Natural killer cell (primary cell): ENCODE results near the gene TPST2. TPM values are rescaled to one million over a fixed set of nuclear protein-coding genes. Genes with fewer than 3 reads are reported as not detected.

Experiments used
- ATAC-seq, 3 donors: fragments of 150-1000 bp in 2 of 3; fragments of 200-7000 bp in 1 of 3; cut with Tn5 transposase; 1 replicate in 1 of 3; 2 replicates in 2 of 3; pipeline ENCODE4 v1.10.0; 2021; ENCODE audit warnings: mild to moderate bottlenecking in 2 of 3, moderate library complexity in 2 of 3
- DNase-seq, 2 donors: peaks; one replicate each; pipeline versions ENCODE4 v3.0.0 to v3.0.0-alpha.2; 2013 to 2021; ENCODE audit warnings: mixed read lengths in 1 of 2
- H3K27ac ChIP-seq: one replicate; pipeline ENCODE4 v1.5.1; 2013; ENCODE audit warnings: mild to moderate bottlenecking, low read length
- H3K27me3 ChIP-seq: one replicate; pipeline ENCODE4 v1.6.1; 2013; ENCODE audit warnings: low read length; ENCODE audit not compliant: control insufficient read depth, insufficient read depth
- H3K36me3 ChIP-seq: one replicate; pipeline ENCODE4 v1.6.1; 2013; ENCODE audit warnings: low read length; ENCODE audit not compliant: control insufficient read depth, insufficient read depth
- H3K4me1 ChIP-seq: one replicate; pipeline ENCODE4 v1.6.1; 2013; ENCODE audit warnings: low read length; ENCODE audit not compliant: control insufficient read depth, insufficient read depth
- H3K4me3 ChIP-seq: one replicate; pipeline ENCODE4 v1.5.1; 2013; ENCODE audit warnings: low read length
- H3K9me3 ChIP-seq: one replicate; pipeline ENCODE4 v1.6.1; 2013; ENCODE audit warnings: low read length; ENCODE audit not compliant: control insufficient read depth, insufficient read depth
- H3K27ac Mint-ChIP-seq, 2 donors: one replicate each; pipeline ENCODE4 v1.8.0; 2022; ENCODE audit warnings: mild to moderate bottlenecking in 2 of 2, mixed read lengths in 2 of 2, moderate library complexity in 1 of 2
- H3K27me3 Mint-ChIP-seq, 2 donors: one replicate each; pipeline ENCODE4 v1.8.0; 2022; ENCODE audit warnings: low read depth in 2 of 2, mixed read lengths in 2 of 2
- H3K36me3 Mint-ChIP-seq: one replicate; pipeline ENCODE4 v1.8.0; 2022; ENCODE audit warnings: mixed read lengths
- H3K4me1 Mint-ChIP-seq, 2 donors: one replicate each; pipeline ENCODE4 v1.8.0; 2022; ENCODE audit warnings: mixed read lengths in 2 of 2
- H3K4me3 Mint-ChIP-seq: one replicate; pipeline ENCODE4 v1.8.0; 2022; ENCODE audit warnings: mild to moderate bottlenecking, moderate library complexity, mixed read lengths
- H3K9me3 Mint-ChIP-seq, 2 donors: one replicate each; pipeline ENCODE4 v1.8.0; 2022; ENCODE audit warnings: mixed read lengths in 2 of 2
- WGBS: methylation state at CpG from one replicate; pipeline ENCODE4 v1.1.7; 2013; ENCODE audit warnings: missing lambda C conversion rate; ENCODE audit not compliant: insufficient coverage; 5-methylcytosine and 5-hydroxymethylcytosine counted together
- intact Hi-C: fragments of 100-400 bp; cut with micrococcal nuclease; formaldehyde crosslinking; loops from one replicate; pipeline ENCODE4 v1.14.2; 2022
- total RNA-seq, 4 donors: library from RNA; stranded (reverse); fragments of 120-200 nt in 1 of 4; gene quantifications; one replicate each; pipeline versions ENCODE4 v1.2.3 to v1.2.4, GENCODE V29; 2013 to 2022
- TF ChIP-seq, protein P1 (sequence below): fragments of 200-600 bp; IDR thresholded peaks from one replicate; pipeline ENCODE4 v1.8.0; 2022; ENCODE audit warnings: antibody characterized with exemption

TPST2 gene
- total RNA-seq, 3 donors from 2014 or later (not counting 1 experiment from before 2014, with no cell fraction given) = 145 to 206 (median 155) TPM

DNA sequence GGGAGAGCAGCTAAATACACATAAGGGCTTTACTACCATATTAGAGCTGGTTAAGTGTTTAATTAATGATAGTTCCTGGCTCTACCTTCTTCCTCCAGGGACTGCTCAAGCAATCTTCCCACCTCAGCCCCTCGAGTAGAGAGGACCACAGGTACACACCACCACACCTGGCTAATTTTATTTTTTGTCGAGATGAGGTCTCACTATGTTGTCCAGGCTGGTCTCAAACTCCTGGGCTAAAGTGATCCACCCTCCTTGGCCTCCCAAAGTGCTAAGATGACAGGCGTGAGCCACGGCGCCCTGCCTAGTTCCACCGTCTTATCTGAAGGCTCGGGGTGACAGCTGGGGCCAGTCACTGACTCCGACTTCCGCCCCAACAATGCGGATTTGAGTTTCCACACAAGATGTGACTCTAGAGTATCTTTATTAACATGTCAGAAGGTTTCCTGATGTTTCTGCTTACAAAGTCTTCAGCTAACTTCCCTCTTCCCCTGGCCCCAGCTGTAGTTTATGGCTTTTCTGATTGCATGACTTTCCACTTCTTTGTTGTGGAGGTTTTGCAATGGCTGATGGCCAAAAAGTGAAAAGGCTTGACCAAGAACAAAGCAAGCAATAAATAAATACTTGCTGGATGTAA, 16.8 kb downstream of the TPST2 start:
- peak overlapping the region; percentile 65 for H3K27ac ChIP-seq
- Mint-ChIP-seq H3K27me3 (no peaks in the 10 kb centered on the region), H3K4me3 (peak overlapping the region; percentile 81), H3K27ac (peak overlapping the region; percentile 88 to 94), H3K4me1 (peaks cover 86 to 87% of the 10 kb centered on the region in 2 donors), H3K9me3 (no peaks in the 10 kb centered on the region), H3K36me3 (no peaks in the 10 kb centered on the region)
- H3K9me3 ChIP-seq = no peaks in the 10 kb centered on the region
- WGBS = 25% methylated on average over 10 of the region's 10 CpGs
- H3K36me3 ChIP-seq = peaks cover 15% of the 10 kb centered on the region
- H3K27me3 ChIP-seq = no peaks in the 10 kb centered on the region
- TF ChIP-seq, protein P1, sequence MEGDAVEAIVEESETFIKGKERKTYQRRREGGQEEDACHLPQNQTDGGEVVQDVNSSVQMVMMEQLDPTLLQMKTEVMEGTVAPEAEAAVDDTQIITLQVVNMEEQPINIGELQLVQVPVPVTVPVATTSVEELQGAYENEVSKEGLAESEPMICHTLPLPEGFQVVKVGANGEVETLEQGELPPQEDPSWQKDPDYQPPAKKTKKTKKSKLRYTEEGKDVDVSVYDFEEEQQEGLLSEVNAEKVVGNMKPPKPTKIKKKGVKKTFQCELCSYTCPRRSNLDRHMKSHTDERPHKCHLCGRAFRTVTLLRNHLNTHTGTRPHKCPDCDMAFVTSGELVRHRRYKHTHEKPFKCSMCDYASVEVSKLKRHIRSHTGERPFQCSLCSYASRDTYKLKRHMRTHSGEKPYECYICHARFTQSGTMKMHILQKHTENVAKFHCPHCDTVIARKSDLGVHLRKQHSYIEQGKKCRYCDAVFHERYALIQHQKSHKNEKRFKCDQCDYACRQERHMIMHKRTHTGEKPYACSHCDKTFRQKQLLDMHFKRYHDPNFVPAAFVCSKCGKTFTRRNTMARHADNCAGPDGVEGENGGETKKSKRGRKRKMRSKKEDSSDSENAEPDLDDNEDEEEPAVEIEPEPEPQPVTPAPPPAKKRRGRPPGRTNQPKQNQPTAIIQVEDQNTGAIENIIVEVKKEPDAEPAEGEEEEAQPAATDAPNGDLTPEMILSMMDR = no peak
- DNase-seq = peak; percentile 31 to 41
- intact Hi-C loops = no loop called here
- no peak overlapping the region for H3K4me3 ChIP-seq
- ATAC-seq = peak; percentile 62 to 87 (median 66)
- peaks cover 93% of the 10 kb centered on the region for H3K4me1 ChIP-seq

GRCh38 chr22:26570864-26571525, 18.9 kb downstream of the TPST2 start:
- Histone ChIP-seq H3K36me3 (peaks cover 20% of the 10 kb centered on the region), H3K9me3 (no peaks in the 10 kb centered on the region), H3K4me1 (peaks cover 93% of the 10 kb centered on the region), H3K27ac (peak overlapping the region; percentile 47), H3K27me3 (no peaks in the 10 kb centered on the region), H3K4me3 (no peak overlapping the region)
- Mint-ChIP-seq H3K27me3 (no peaks in the 10 kb centered on the region), H3K9me3 (no peaks in the 10 kb centered on the region), H3K27ac (peak overlapping the region; percentile 88 to 94), H3K4me1 (peaks cover 93 to 97% of the 10 kb centered on the region in 2 donors), H3K4me3 (peak overlapping the region; percentile 88), H3K36me3 (no peaks in the 10 kb centered on the region)
- 77% methylated on average over 13 of the region's 13 CpGs for WGBS
- intact Hi-C loops = loop anchor here (2.0 kb wide), 1 partner anchor 16 kb away; no protein-coding TSS in a partner anchor
- ATAC-seq (peak in 2 of 3 donors; percentile 70 to 81), DNase-seq (peak; percentile 20 to 37)
- TF ChIP-seq, protein P1 = no peak

- Mint-ChIP-seq H3K4me3 (peak overlapping the region; percentile 78), H3K9me3 (no peaks in the 10 kb centered on the region), H3K36me3 (no peaks in the 10 kb centered on the region), H3K4me1 (peaks cover 94 to 100% of the 10 kb centered on the region in 2 donors), H3K27me3 (no peaks in the 10 kb centered on the region), H3K27ac (peak overlapping the region; percentile 88 to 94)
- Histone ChIP-seq H3K4me1 (peaks cover 92% of the 10 kb centered on the region), H3K4me3 (no peak overlapping the region), H3K36me3 (peaks cover 18% of the 10 kb centered on the region), H3K27me3 (no peaks in the 10 kb centered on the region), H3K27ac (peak overlapping the region; percentile 47), H3K9me3 (no peaks in the 10 kb centered on the region)
- WGBS = 25% methylated on average over 10 of the region's 10 CpGs
- TF ChIP-seq, protein P1 = no peak
- no peak for ATAC-seq
- DNase-seq = no peak
- intact Hi-C loops = loop anchor here (2.0 kb wide), 1 partner anchor 17 kb away; no protein-coding TSS in a partner anchor
Observed at GRCh38 chr22:26570115-26570514, 19.8 kb downstream of the TPST2 start.
